NCI-H446 (cell line): ENCODE measurements around the gene SLC1A4.

Experiments
- DNase-seq, 2 experiments: peaks; one replicate each; lab custom pipeline; 2025; lab: John Stamatoyannopoulos, UW

Gene SLC1A4

GRCh38 chr2:65054749-65055421, 65.7 kb downstream of the SLC1A4 start:
- no peak for DNase-seq

- peak in 1 of 2 experiments; percentile 58 for DNase-seq
Observed at GRCh38 chr2:65055422-65056214, 66.4 kb downstream of the SLC1A4 start.

- peak; percentile 89 to 98 for DNase-seq
Observed at GRCh38 chr2:65056215-65057053, 67.2 kb downstream of the SLC1A4 start, which contains the start of gene CEP68. Gene CEP68, plus strand, starts transcription at chr2:65056416. Its CDS starts 13,029 bp downstream, at chr2:65069445.

- DNase-seq, result no peak
Observed at GRCh38 chr2:65057054-65057375, 67.8 kb downstream of the SLC1A4 start.

GRCh38 chr2:65057391-65058052, 68.3 kb downstream of the SLC1A4 start:
- DNase-seq, result no peak

- no peak for DNase-seq
Observed at GRCh38 chr2:65059071-65059470, 69.9 kb downstream of the SLC1A4 start.

GRCh38 chr2:65061146-65061909, 72.1 kb downstream of the SLC1A4 start:
- DNase-seq, result no peak

- DNase-seq, result no peak
Observed at GRCh38 chr2:65061910-65062339, 72.7 kb downstream of the SLC1A4 start.

GRCh38 chr2:65062843-65063825, 73.9 kb downstream of the SLC1A4 start:
- no peak for DNase-seq

GRCh38 chr2:65064728-65065552, 75.7 kb downstream of the SLC1A4 start:
- DNase-seq, result peak; percentile 95 to 97

GRCh38 chr2:65067806-65068553, 78.8 kb downstream of the SLC1A4 start:
- peak in 1 of 2 experiments; percentile 41 for DNase-seq

GRCh38 chr2:65069439-65069824, 80.2 kb downstream of the SLC1A4 start:
- no peak for DNase-seq

GRCh38 chr2:65070172-65070830, 81.1 kb downstream of the SLC1A4 start:
- no peak for DNase-seq

- no peak for DNase-seq
Observed at GRCh38 chr2:65070856-65071255, 81.7 kb downstream of the SLC1A4 start.

- DNase-seq, result no peak
Observed at GRCh38 chr2:65071499-65072180, 82.4 kb downstream of the SLC1A4 start.

- DNase-seq, result no peak
Observed at GRCh38 chr2:65072181-65072970, 83.2 kb downstream of the SLC1A4 start.
